ENCODE results near the gene BDKRB1. TPM values are rescaled to one million over a fixed set of nuclear protein-coding genes. Genes with fewer than 3 reads are reported as not detected.
"Not testable (repeated sequence)": the region's sequence is repeated elsewhere in the genome, so short reads cannot be mapped to it uniquely, and the experiment has no call there.

The BDKRB1 gene
- total RNA-seq, 2 experiments from 2014 or later: not detected

GRCh38 chr14:96239711-96240141 is 16.3 kb upstream of the BDKRB1 start:
- Mint-ChIP-seq H3K9me3 (ENCODE audit: insufficient read depth) (no peaks in the 10 kb centered on the region), H3K27ac (no peak overlapping the region), H3K4me1 (ENCODE audit: low read depth) (no peaks in the 10 kb centered on the region), H3K36me3 (ENCODE audit: low read depth) (no peaks in the 10 kb centered on the region), H3K4me3 (no peak overlapping the region), H3K27me3 (ENCODE audit: low read depth) (peaks cover 4% of the 10 kb centered on the region)
- POLR2A ChIA-PET: no interaction called here
- ATAC-seq (no peak), DNase-seq (no peak)
- CTCF ChIA-PET: no interaction called here

GRCh38 chr14:96240641-96241040 is 15.4 kb upstream of the BDKRB1 start:
- no peak overlapping the region for H3K4me3 Mint-ChIP-seq
- H3K27ac Mint-ChIP-seq: no peak overlapping the region
- ChIA-PET CTCF (no interaction called here), POLR2A (no interaction called here)
- peaks cover 4% of the 10 kb centered on the region for H3K27me3 Mint-ChIP-seq (ENCODE audit: low read depth)
- no peaks in the 10 kb centered on the region for H3K4me1 Mint-ChIP-seq (ENCODE audit: low read depth)
- no peaks in the 10 kb centered on the region for H3K36me3 Mint-ChIP-seq (ENCODE audit: low read depth)
- ATAC-seq: no peak
- H3K9me3 Mint-ChIP-seq (ENCODE audit: insufficient read depth): no peaks in the 10 kb centered on the region
- no peak for DNase-seq

- H3K27ac Mint-ChIP-seq: no peak overlapping the region
Observed at GRCh38 chr14:96242126-96242525, 13.9 kb upstream of the BDKRB1 start.

GRCh38 chr14:96243785-96244184 is 12.2 kb upstream of the BDKRB1 start:
- Mint-ChIP-seq H3K9me3 (ENCODE audit: insufficient read depth) (no peaks in the 10 kb centered on the region), H3K4me1 (ENCODE audit: low read depth) (no peaks in the 10 kb centered on the region), H3K27ac (no peak overlapping the region), H3K36me3 (ENCODE audit: low read depth) (no peaks in the 10 kb centered on the region), H3K27me3 (ENCODE audit: low read depth) (peaks cover 7% of the 10 kb centered on the region), H3K4me3 (no peak overlapping the region)
- ChIA-PET POLR2A (no interaction called here), CTCF (no interaction called here)
- ATAC-seq (no peak), DNase-seq (no peak)

More at GRCh38 chr14:96242126-96242525, 13.9 kb upstream of the BDKRB1 start:
- Mint-ChIP-seq H3K4me3 (no peak overlapping the region), H3K9me3 (ENCODE audit: insufficient read depth) (no peaks in the 10 kb centered on the region), H3K27me3 (ENCODE audit: low read depth) (peaks cover 5% of the 10 kb centered on the region), H3K4me1 (ENCODE audit: low read depth) (no peaks in the 10 kb centered on the region), H3K36me3 (ENCODE audit: low read depth) (no peaks in the 10 kb centered on the region)
- CTCF ChIA-PET: no interaction called here
- POLR2A ChIA-PET: no interaction called here
- DNase-seq (no peak), ATAC-seq (no peak)

GRCh38 chr14:96245074-96245473 is 10.9 kb upstream of the BDKRB1 start:
- ATAC-seq; DNase-seq; H3K27ac Mint-ChIP-seq; H3K4me1 Mint-ChIP-seq (ENCODE audit: low read depth); H3K27me3 Mint-ChIP-seq (ENCODE audit: low read depth); POLR2A ChIA-PET; H3K9me3 Mint-ChIP-seq (ENCODE audit: insufficient read depth); CTCF ChIA-PET; H3K4me3 Mint-ChIP-seq; H3K36me3 Mint-ChIP-seq (ENCODE audit: low read depth): not testable (repeated sequence)

GRCh38 chr14:96245710-96246538 is 10.1 kb upstream of the BDKRB1 start:
- H3K4me3 Mint-ChIP-seq: no peak overlapping the region
- ATAC-seq (no peak), DNase-seq (no peak)
- H3K27ac Mint-ChIP-seq: no peak overlapping the region
- no peaks in the 10 kb centered on the region for H3K4me1 Mint-ChIP-seq (ENCODE audit: low read depth)
- no peaks in the 10 kb centered on the region for H3K9me3 Mint-ChIP-seq (ENCODE audit: insufficient read depth)
- CTCF ChIA-PET: no interaction called here
- peaks cover 7% of the 10 kb centered on the region for H3K27me3 Mint-ChIP-seq (ENCODE audit: low read depth)
- no peaks in the 10 kb centered on the region for H3K36me3 Mint-ChIP-seq (ENCODE audit: low read depth)
- POLR2A ChIA-PET: interaction anchor here (0.5 to 0.6 kb wide), 2 partner anchors 82 to 548 kb away, joined by 3 read pairs; no protein-coding TSS in a partner anchor

GRCh38 chr14:96246539-96246847 is 9.5 kb upstream of the BDKRB1 start:
- H3K27me3 Mint-ChIP-seq (ENCODE audit: low read depth): peaks cover 9% of the 10 kb centered on the region
- H3K36me3 Mint-ChIP-seq (ENCODE audit: low read depth): no peaks in the 10 kb centered on the region
- no peak overlapping the region for H3K27ac Mint-ChIP-seq
- H3K4me3 Mint-ChIP-seq: no peak overlapping the region
- DNase-seq (no peak), ATAC-seq (no peak)
- H3K4me1 Mint-ChIP-seq (ENCODE audit: low read depth): no peaks in the 10 kb centered on the region
- CTCF ChIA-PET: no interaction called here
- POLR2A ChIA-PET: interaction anchor here (0.5 to 0.6 kb wide), 2 partner anchors 81 to 547 kb away, joined by 3 read pairs; no protein-coding TSS in a partner anchor
- no peaks in the 10 kb centered on the region for H3K9me3 Mint-ChIP-seq (ENCODE audit: insufficient read depth)

- H3K4me3 Mint-ChIP-seq: no peak overlapping the region
- CTCF ChIA-PET: no interaction called here
- peaks cover 10% of the 10 kb centered on the region for H3K27me3 Mint-ChIP-seq (ENCODE audit: low read depth)
- H3K27ac Mint-ChIP-seq: no peak overlapping the region
- no peak for DNase-seq
- POLR2A ChIA-PET: no interaction called here
- H3K4me1 Mint-ChIP-seq (ENCODE audit: low read depth): no peaks in the 10 kb centered on the region
- H3K9me3 Mint-ChIP-seq (ENCODE audit: insufficient read depth): no peaks in the 10 kb centered on the region
- no peak for ATAC-seq
- H3K36me3 Mint-ChIP-seq (ENCODE audit: low read depth): no peaks in the 10 kb centered on the region
Observed at GRCh38 chr14:96247031-96247430, 9.0 kb upstream of the BDKRB1 start.

GRCh38 chr14:96249029-96249428 is 7.0 kb upstream of the BDKRB1 start:
- Mint-ChIP-seq H3K4me3 (no peak overlapping the region), H3K9me3 (ENCODE audit: insufficient read depth) (no peaks in the 10 kb centered on the region), H3K27me3 (ENCODE audit: low read depth) (peaks cover 10% of the 10 kb centered on the region), H3K27ac (no peak overlapping the region), H3K4me1 (ENCODE audit: low read depth) (no peaks in the 10 kb centered on the region), H3K36me3 (ENCODE audit: low read depth) (no peaks in the 10 kb centered on the region)
- ATAC-seq: no peak
- no peak for DNase-seq
- POLR2A ChIA-PET: no interaction called here
- CTCF ChIA-PET: no interaction called here

- POLR2A ChIA-PET: no interaction called here
- Mint-ChIP-seq H3K27me3 (ENCODE audit: low read depth) (peaks cover 10% of the 10 kb centered on the region), H3K4me3 (no peak overlapping the region), H3K36me3 (ENCODE audit: low read depth) (no peaks in the 10 kb centered on the region), H3K4me1 (ENCODE audit: low read depth) (no peaks in the 10 kb centered on the region), H3K27ac (no peak overlapping the region), H3K9me3 (ENCODE audit: insufficient read depth) (no peaks in the 10 kb centered on the region)
- DNase-seq: no peak
- no peak for ATAC-seq
- CTCF ChIA-PET: no interaction called here
Observed at GRCh38 chr14:96250485-96250884, 5.5 kb upstream of the BDKRB1 start.

GRCh38 chr14:96251656-96252155 is 4.3 kb upstream of the BDKRB1 start:
- no peaks in the 10 kb centered on the region for H3K4me1 Mint-ChIP-seq (ENCODE audit: low read depth)
- H3K9me3 Mint-ChIP-seq (ENCODE audit: insufficient read depth): no peaks in the 10 kb centered on the region
- ChIA-PET POLR2A (no interaction called here), CTCF (no interaction called here)
- H3K27me3 Mint-ChIP-seq (ENCODE audit: low read depth): peaks cover 7% of the 10 kb centered on the region
- no peaks in the 10 kb centered on the region for H3K36me3 Mint-ChIP-seq (ENCODE audit: low read depth)
- no peak overlapping the region for H3K27ac Mint-ChIP-seq
- DNase-seq (no peak), ATAC-seq (no peak)
- H3K4me3 Mint-ChIP-seq: no peak overlapping the region

- H3K27ac Mint-ChIP-seq: no peak overlapping the region
- no peaks in the 10 kb centered on the region for H3K9me3 Mint-ChIP-seq (ENCODE audit: insufficient read depth)
- no peaks in the 10 kb centered on the region for H3K4me1 Mint-ChIP-seq (ENCODE audit: low read depth)
- no peaks in the 10 kb centered on the region for H3K36me3 Mint-ChIP-seq (ENCODE audit: low read depth)
- H3K27me3 Mint-ChIP-seq (ENCODE audit: low read depth): peaks cover 4% of the 10 kb centered on the region
- ATAC-seq (no peak), DNase-seq (no peak)
- H3K4me3 Mint-ChIP-seq: no peak overlapping the region
- ChIA-PET POLR2A (no interaction called here), CTCF (no interaction called here)
Observed at GRCh38 chr14:96252323-96252998, 3.5 kb upstream of the BDKRB1 start.

All from activated CD8-positive, alpha-beta T cell treated with anti-CD3 and anti-CD28 coated beads, Interleukin-2, amount 10 ng/mL, durations not matched to agents 7 days and 5 days (primary cell).